GM10266 (cell line): ENCODE data around the gene CHL1.

ENCODE experiments used
- DNase-seq: peaks from one replicate; pipeline ENCODE4 v3.0.0; 2012; ENCODE audit errors: extremely low spot score
- TF ChIP-seq, protein P1 (sequence below): IDR thresholded peaks from 2 replicates; pipeline ENCODE4 v1.5.1; 2012; ENCODE audit warnings: mild to moderate bottlenecking, low read depth; ENCODE audit not compliant: control insufficient read depth, insufficient read depth; ENCODE audit errors: missing control alignments

CHL1 gene

DNA sequence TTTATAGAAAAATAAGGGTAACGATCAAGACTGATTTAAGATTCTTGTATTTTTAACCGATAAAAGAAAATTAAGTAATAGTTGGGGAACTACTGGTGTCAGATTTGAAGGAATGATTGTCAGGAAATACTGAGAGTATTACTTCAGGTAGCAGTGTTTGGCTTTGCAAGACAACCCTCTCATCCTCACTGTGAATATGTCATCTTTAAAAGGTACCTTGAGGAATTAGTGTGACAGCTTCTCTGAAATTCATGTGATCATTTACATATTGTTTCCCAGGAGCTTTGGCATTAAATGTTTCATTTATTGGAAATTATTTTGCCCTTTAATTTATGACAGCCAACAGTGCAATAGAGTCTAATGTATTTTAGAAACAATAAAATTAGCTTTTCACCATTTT is 3.3 kb downstream of the CHL1 start:
- DNase-seq, result no peak
- TF ChIP-seq, protein P1, sequence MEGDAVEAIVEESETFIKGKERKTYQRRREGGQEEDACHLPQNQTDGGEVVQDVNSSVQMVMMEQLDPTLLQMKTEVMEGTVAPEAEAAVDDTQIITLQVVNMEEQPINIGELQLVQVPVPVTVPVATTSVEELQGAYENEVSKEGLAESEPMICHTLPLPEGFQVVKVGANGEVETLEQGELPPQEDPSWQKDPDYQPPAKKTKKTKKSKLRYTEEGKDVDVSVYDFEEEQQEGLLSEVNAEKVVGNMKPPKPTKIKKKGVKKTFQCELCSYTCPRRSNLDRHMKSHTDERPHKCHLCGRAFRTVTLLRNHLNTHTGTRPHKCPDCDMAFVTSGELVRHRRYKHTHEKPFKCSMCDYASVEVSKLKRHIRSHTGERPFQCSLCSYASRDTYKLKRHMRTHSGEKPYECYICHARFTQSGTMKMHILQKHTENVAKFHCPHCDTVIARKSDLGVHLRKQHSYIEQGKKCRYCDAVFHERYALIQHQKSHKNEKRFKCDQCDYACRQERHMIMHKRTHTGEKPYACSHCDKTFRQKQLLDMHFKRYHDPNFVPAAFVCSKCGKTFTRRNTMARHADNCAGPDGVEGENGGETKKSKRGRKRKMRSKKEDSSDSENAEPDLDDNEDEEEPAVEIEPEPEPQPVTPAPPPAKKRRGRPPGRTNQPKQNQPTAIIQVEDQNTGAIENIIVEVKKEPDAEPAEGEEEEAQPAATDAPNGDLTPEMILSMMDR, result no peak

DNA sequence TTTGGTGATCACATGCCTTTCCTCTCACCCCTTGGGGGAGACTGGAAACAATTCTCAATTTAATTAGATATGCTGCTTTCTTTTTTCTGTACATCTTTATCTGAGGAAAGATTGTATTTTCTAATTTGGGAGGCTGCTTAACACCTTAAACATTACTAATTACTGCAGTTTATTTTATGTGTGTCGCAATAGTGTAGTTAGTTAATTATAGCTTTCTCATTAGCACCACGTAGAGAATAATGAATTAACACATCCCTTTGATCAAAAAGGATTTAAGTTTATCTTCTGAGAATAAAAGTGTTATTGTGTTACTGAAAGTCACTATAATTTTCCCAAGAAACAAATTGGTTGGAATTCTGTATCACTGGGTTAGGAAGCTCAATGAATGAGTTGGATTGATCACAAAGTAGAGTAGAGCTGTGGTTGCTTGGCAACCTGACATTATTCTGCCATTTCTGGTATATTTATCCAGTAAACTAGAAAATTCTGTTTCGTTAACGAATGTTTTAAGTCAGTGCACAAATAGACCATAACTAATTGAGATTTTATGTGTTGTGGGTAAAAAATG is 4.3 kb downstream of the CHL1 start:
- TF ChIP-seq, protein P1, result no peak

GRCh38 chr3:204102-204501 is 7.5 kb downstream of the CHL1 start:
- DNase-seq, result no peak
- TF ChIP-seq, protein P1, result no peak

More for the DNA sequence above, 4.3 kb downstream of the CHL1 start:
- no peak for DNase-seq

DNA sequence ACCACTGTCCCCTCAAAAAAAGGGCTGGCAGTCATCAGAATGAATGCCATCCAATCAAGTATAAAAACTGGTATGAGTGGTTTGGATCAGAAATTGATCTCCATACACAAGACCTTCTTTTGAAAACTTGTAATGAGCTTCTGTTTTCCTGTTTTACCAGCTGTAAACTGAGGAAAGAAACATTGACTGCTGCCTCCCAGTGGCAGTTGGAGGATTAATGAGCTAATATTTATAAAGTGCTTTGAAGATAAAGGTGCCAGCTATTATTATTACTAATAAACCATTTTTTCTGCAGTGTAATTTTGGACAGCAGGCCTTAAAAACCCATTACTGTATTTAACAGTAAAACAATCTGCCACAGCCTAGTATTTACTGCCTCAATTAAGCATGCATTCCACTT is 11.4 kb downstream of the CHL1 start:
- DNase-seq, result no peak

DNA sequence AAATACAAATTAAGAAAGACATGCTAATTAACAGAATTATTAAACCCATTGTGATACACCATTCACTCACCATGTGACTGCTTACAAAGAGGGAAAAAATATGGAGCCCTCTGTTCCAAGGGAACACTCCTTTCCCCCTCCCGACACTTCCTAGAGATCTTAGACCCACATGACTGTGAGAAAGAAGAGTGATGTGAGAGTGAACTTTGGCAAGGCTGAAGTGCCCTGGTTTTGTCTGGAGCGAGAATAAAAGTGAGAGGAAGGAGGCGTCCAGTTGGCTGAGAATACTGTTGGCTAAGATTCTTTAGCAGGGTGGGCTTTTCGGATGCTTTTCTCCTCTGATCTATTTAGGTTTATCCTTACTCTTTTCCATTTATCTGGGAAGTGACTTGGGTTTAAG is 14.1 kb downstream of the CHL1 start:
- DNase-seq, result no peak
- TF ChIP-seq, protein P1, result no peak

More for the DNA sequence above, 11.4 kb downstream of the CHL1 start:
- TF ChIP-seq, protein P1, result no peak

DNA sequence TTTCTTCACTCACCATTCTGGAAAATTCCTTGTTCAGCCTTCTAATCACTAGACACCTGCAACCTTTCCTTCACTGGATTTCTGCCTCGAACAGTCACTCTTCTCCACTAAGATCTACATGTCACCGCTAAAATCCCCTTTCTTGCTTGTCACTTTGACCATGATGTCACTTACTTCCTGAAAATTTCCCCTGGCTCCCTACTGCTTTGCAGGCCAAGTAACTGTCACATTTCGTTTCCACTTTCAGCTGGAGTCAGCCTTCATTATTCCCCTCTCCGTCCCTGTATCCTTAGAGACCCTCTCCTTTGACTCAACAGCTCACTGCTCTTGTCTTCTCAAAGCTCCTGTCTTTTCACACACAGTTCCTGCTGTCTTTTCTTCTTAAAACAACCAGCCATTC is 15.9 kb downstream of the CHL1 start:
- TF ChIP-seq, protein P1, result no peak
- DNase-seq, result no peak

DNA sequence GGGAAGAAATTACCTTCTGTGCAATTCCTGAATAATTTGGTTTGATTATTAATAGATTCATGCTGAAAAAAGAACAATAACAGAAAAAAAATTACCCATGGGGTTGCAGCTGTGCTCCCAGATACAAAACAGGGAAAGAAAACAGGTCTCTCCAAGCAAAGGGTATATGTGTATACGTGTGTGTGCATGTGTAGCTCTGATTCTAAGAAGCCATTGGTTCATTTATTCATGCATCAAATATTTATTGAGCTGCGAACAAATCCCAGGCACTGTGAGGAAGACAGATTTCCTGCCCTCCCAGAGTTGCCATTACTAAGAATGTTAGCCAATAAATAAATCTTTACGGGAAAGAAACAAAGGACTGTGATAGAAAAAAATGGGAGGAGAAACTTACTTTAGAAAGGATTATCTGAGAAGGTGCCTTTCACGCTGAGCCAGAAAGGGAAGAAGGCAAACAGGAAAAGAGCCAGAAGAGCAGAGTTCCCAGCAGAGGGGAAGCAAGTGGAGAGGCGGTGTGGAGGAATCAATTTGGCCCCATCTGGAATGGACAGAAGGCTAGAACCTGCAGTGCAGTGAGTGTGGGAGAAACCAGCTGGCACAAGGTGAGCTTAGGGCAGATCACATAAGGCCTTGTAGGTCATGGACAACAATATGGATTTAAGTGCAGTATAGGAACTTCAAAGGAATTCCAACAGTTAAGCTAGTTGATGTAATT is 20.7 kb downstream of the CHL1 start:
- TF ChIP-seq, protein P1, result no peak
- no peak for DNase-seq
